ENCODE measurements around the gene ZNF423.

ZNF423 gene

GRCh38 chr16:49661465-49662187 is 194.3 kb downstream of the ZNF423 start:
- POLR2A ChIA-PET: no interaction called here
- no peak for DNase-seq (ENCODE audit: low read depth, low spot score)
- CTCF ChIA-PET: no interaction called here
- no peak overlapping the region for H3K4me3 ChIP-seq (ENCODE audit: low read depth, low read length)
- no peak for TF ChIP-seq CTCF (IDR thresholded peaks at IDR 0.05; ENCODE audit: insufficient read depth, low read length, missing control alignments)

GRCh38 chr16:49660626-49661025 is 195.3 kb downstream of the ZNF423 start:
- no peak for TF ChIP-seq CTCF (IDR thresholded peaks at IDR 0.05; ENCODE audit: insufficient read depth, low read length, missing control alignments)
- no peak for DNase-seq (ENCODE audit: low read depth, low spot score)
- ChIA-PET POLR2A (interaction anchor here (0.9 kb wide), 1 partner anchor 17 kb away, joined by 3 read pairs; no protein-coding TSS in a partner anchor), CTCF (no interaction called here)
- no peak overlapping the region for H3K4me3 ChIP-seq (ENCODE audit: low read depth, low read length)

- H3K4me3 ChIP-seq (ENCODE audit: low read depth, low read length): no peak overlapping the region
- DNase-seq (ENCODE audit: low read depth, low spot score): no peak
- ChIA-PET CTCF (no interaction called here), POLR2A (no interaction called here)
- no peak for TF ChIP-seq CTCF (IDR thresholded peaks at IDR 0.05; ENCODE audit: insufficient read depth, low read length, missing control alignments)
Measured at GRCh38 chr16:49659356-49659755, 196.6 kb downstream of the ZNF423 start.

GRCh38 chr16:49658531-49658930 is 197.4 kb downstream of the ZNF423 start:
- no peak for TF ChIP-seq CTCF (IDR thresholded peaks at IDR 0.05; ENCODE audit: insufficient read depth, low read length, missing control alignments)
- no peak overlapping the region for H3K4me3 ChIP-seq (ENCODE audit: low read depth, low read length)
- CTCF ChIA-PET: no interaction called here
- POLR2A ChIA-PET: no interaction called here
- no peak for DNase-seq (ENCODE audit: low read depth, low spot score)

GRCh38 chr16:49657736-49658465 is 198.0 kb downstream of the ZNF423 start:
- H3K4me3 ChIP-seq (ENCODE audit: low read depth, low read length): no peak overlapping the region
- POLR2A ChIA-PET: no interaction called here
- TF ChIP-seq CTCF (IDR thresholded peaks at IDR 0.05; ENCODE audit: insufficient read depth, low read length, missing control alignments): no peak
- DNase-seq (ENCODE audit: low read depth, low spot score): no peak
- CTCF ChIA-PET: no interaction called here

GRCh38 chr16:49654425-49654824 is 201.5 kb downstream of the ZNF423 start:
- ChIA-PET CTCF (interaction anchor here (0.5 to 1.8 kb wide), 3 partner anchors 10 to 62 kb away, joined by 3 to 7 read pairs (median 3); no protein-coding TSS in a partner anchor), POLR2A (no interaction called here)
- H3K4me3 ChIP-seq (ENCODE audit: low read depth, low read length): no peak overlapping the region
- TF ChIP-seq CTCF (IDR thresholded peaks at IDR 0.05; ENCODE audit: insufficient read depth, low read length, missing control alignments): no peak
- no peak for DNase-seq (ENCODE audit: low read depth, low spot score)

All from AG04449 (cell line).